GM18951 (cell line): ENCODE measurements around the gene MISP3.

Source experiments
- POLR2A ChIP-seq: IDR thresholded peaks from 4 replicates; pipeline ENCODE4 v1.6.1; 2011; ENCODE audit warnings: mild to moderate bottlenecking; ENCODE audit not compliant: insufficient read length, insufficient read depth; ENCODE audit errors: extremely low read depth
- in situ Hi-C: fragments of 300-500 bp; cut with MboI; formaldehyde crosslinking; loops from one replicate; pipeline ENCODE4 v1.12.0; 2022; ENCODE audit warnings: low sequenced_read_pairs, mixed read lengths, inconsistent platforms; ENCODE audit not compliant: unreplicated experiment

The MISP3 gene

DNA sequence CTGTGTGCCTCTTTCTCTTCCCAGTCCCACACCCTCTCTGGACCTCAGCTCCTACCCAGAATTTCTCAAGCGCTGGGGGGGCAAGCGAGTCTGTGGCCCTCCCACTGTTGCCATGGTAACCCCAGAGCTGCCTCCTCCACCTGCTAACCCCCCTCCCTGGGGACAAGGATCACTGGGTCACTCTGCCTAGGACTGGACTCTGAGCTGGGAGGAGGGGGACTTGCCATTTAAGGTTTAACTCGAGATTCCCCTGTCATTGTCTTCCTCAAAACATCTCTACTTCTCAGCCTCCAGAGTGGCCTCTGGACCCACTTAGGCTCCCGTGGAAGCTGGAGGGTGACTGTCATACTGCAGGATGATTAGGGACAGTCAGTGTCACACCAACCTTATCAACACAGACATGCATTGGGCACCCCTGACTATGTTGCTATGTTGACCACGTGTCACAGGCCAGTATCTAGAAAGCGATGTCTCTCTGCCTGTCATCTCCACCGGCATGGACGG is 12.9 kb upstream of the MISP3 start:
- in situ Hi-C loops: no loop called here
- no peak for TF ChIP-seq POLR2A

DNA sequence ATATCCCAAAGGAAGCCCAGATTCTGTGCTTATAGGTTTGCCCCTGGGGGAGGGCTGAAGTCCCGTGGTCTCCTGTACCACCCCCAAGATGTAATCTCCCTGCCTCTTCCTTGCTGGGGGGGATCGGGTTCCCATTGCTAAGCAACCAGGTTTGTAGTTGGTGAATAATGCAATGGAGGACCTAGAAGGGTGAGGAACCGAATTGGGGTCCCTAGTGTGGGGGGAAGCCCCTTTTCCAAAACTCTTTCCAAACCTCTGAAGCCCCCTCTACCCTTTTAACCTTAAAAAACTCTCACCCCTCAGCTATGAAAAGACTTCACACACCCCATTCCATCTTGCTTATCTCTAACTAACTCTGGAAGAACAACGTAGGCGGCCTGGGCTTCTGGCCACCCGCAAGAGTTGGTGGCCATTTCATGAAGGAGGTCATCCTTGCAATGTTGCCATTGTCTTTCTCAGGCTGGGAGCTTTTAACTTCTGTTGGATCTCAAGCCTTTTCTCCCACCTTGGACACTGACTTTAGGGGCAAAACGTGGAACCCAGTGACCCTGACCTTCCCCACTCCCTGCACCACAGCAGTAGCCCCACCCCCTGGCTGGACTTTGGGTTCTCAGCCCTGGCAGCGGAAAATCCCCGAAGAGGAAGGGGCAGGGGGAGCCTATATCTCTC is 11.4 kb upstream of the MISP3 start:
- in situ Hi-C loops: no loop called here
- TF ChIP-seq POLR2A: no peak

DNA sequence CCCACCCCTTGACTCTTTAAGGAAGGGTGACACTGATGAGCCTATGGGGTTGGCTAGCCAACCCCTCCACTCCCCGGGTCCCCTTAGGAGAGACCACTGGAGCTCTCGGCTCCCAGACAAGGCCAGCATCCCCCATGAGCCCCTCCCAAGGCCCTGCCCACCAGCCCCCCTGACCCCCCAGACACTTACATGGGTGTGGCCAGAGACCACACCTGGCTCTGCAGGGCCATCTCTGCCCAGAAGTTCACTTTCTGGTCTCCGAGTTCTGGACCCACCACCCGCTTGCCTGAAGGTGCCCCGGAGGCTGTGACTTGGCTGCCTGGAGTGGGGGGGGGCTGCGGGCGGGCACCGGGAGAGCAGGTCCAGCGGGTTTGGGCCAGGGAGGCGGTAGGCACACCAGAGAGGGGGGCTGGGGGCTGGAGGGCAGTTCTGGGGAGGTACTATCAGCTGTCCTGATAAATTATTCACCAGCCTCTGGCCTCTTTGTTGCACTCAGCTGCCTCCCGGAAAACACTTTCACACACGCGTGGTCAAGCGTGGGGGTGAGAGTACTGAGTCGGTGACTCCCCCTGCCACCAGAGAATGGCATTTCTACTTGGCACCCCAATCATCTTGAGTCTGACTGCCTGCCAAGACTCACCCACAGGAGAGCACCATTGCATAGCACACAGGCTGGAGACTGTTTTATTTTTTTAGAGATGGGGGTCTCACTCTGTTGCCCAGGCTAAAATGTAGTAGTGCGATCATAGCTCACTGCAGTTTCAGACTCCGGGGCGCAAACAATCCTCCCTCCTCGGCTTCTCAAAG is 10.6 kb upstream of the MISP3 start, which contains the start of gene PALM3:
Gene PALM3, minus strand, starts transcription at position 326 of the 807 bp plus-strand sequence. Its CDS starts 96 bp downstream, at position 230.
- in situ Hi-C loops: no loop called here

DNA sequence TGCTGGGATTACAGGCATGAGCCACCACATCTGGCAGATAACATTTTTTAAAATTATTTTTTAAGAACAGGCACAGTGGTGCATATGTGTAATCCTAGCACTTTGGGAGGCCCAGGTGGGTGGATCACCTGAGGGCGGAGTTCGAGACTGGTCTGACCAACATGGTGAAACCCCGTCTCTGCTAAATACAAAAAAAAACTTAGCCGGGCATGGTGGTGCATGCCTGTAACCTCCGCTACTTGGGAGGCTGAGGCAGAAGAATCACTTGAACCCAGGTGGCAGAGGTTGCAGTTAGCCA is 10.1 kb upstream of the MISP3 start:
- TF ChIP-seq POLR2A: no peak
- in situ Hi-C loops: no loop called here

More for the DNA sequence above, 10.6 kb upstream of the MISP3 start, which contains the start of gene PALM3:
- TF ChIP-seq POLR2A: no peak

DNA sequence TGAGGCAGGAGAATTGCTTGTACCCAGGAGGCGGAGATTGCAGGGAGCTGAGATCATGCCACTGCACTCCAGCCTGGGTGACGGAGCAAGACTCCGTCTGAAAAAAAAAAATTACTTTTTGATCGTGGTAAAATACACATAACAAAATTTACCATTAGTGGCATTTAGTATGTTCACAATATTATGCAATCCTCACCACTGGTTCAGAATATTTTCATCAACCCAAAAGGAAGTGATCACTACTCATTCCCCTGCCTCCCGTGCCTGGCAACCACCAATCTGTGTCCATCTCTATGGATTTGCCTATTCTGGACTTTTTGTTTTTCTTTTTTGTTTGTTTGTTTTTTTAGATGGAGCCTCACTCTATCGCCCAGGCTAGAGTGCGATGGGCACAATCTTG is 9.5 kb upstream of the MISP3 start:
- in situ Hi-C loops: no loop called here
- TF ChIP-seq POLR2A: no peak

DNA sequence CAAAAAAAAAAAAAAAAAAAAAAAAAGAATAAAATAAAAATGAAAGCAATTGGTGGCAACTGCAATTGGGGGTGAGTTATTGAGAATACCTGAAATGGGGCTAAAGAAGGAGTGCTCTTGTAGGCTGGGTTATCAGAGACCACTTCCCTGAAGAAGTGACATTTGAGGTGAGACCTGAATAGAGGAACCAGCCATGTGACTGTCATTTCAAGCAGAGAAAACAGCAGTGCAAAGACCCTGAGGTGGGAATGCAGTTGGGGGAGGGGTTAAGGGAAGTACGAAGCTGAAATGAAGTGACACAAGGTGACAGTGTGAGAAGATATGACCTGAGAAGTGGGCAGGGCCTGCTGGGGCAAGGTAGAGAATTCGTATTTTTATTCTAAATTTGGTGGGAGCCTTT is 6.5 kb upstream of the MISP3 start:
- no peak for TF ChIP-seq POLR2A
- in situ Hi-C loops: no loop called here

DNA sequence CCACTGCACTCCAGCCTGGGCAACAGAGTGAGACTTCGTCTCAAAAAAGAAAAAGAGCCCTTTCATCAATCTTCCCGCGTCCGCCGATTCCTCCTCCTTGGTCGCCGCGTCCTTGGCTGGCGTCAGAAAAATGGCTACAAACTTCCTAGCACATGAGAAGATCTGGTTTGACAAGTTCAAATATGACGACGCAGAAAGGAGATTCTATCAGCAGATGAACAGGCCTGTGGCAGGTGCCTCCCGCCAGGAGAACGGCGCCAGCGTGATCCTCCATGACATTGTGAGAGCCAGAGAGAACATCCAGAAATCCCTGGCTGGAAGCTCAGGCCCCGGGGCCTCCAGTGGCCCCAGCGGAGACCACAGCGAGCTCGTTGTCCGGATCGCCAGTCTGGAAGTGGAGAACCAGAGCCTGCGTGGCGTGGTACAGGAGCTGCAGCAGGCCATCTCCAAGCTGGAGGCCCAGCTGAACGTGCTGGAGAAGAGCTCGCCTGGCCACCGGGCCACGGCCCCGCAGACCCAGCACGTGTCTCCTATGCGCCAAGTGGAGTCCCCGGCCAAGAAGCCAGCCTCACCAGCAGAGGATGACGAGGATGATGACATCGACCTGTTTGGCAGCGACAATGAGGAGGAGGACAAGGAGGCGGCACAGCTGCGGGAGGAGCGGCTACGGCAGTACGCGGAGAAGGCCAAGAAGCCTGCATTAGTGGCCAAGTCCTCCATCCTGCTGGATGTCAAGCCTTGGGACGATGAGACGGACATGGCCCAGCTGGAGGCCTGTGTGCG is 2.1 kb upstream of the MISP3 start:
- in situ Hi-C loops: loop anchor here (5.0 to 10.0 kb wide), 2 partner anchors 188 to 476 kb away; no protein-coding TSS in a partner anchor
- TF ChIP-seq POLR2A: no peak

DNA sequence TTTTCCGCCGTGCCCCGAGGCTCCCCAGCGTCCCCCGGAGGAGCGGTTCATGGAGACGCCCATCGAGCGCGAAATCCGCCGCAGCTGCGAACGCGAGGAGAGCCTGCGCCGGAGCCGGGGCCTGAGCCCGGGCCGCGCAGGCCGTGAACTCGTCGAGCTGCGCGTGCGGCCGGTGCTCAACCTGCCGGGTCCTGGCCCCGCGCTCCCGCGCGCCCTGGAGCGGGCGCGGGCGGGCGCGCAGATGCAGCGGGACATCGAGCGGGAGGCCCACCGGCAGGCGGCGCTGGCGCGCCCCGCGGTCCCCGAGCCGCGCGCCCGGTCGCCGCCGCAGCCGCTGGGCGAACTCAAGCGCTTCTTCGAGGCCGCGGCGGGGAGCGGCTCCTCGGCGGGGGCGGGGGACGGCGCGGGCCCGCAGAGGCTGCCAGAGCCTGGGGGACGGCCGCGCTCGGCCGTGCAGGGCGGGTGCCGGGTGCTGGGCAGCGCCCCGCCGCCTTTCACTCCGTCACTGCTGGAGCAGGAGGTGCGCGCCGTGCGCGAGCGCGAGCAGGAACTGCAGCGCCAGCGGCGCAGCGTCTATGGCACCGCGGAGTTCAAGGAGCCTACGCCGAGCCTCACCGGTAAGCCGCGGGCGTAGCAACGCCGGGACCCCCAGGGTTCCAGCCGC is 807 bp downstream of the MISP3 start:
- in situ Hi-C loops: loop anchor here (5.0 to 10.0 kb wide), 2 partner anchors 191 to 479 kb away; no protein-coding TSS in a partner anchor
- TF ChIP-seq POLR2A: peak; percentile 50

DNA sequence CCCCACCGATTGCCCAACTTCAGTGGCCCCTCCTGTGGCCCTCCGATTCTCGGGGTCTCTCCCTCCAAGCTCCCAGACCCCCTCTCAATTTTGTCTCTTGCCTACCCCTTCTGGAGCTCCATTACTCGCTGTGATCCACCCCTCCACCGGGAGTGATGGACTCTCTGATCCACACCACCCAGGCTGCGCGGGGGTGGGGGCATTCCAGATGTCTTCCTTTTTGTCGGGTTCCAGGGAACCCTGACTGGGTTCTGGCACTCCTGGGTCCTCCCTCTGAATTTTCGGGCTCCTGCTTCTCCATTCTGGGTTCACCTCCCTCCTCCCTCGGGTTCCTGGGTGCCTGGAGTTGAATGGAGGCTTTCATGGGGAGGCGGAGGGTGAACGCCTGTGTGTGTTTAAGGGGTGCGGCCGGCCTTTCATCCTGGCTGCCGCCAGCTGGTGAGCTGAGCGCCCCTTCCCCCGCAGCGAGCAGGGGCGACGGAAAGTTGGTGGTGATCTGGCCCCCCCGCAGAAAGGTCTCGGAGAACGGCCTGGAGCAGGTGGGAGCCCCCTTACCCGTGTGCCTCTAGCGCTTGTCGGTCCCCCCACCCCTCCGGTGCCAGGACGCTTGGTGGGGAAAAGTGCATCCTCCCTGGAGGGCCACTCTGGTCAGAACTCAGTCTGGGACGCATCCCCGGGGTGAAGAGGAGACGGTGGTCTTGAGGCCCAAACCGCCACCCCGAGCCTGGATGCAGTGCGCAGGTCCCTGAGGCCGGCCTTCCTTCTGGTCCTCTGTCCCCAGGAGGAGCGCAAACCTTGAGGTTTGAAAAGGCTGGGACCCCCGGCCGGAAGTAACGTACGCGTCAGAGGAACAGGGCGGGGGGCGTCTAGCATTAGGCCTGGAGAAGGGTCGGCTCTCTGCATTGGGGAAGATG is 1.6 kb downstream of the MISP3 start:
- no peak for TF ChIP-seq POLR2A
- in situ Hi-C loops: loop anchor here (5.0 to 10.0 kb wide), 2 partner anchors 192 to 479 kb away; no protein-coding TSS in a partner anchor

DNA sequence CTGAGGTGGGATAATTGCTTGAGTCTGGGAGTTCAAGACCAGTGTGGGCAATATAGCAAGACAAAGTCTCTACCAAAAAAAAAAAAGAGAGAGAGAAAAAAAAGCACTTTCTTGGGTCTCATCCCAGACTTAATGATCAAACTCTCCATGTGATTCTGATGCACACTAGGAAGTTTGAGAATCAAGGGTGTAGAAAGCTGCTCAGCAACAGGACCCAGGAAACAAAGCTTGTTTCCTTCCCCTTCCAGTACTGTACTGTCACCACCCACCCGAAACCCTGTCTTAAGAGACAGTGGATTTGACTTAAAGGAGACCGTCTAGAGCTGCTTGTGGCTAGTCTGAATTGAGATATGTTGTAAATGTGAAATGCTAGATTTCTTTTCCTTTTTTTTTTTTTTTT is 5.8 kb downstream of the MISP3 start:
- no peak for TF ChIP-seq POLR2A
- in situ Hi-C loops: loop anchor here (10.0 kb wide), 1 partner anchor 484 kb away; no protein-coding TSS in a partner anchor

DNA sequence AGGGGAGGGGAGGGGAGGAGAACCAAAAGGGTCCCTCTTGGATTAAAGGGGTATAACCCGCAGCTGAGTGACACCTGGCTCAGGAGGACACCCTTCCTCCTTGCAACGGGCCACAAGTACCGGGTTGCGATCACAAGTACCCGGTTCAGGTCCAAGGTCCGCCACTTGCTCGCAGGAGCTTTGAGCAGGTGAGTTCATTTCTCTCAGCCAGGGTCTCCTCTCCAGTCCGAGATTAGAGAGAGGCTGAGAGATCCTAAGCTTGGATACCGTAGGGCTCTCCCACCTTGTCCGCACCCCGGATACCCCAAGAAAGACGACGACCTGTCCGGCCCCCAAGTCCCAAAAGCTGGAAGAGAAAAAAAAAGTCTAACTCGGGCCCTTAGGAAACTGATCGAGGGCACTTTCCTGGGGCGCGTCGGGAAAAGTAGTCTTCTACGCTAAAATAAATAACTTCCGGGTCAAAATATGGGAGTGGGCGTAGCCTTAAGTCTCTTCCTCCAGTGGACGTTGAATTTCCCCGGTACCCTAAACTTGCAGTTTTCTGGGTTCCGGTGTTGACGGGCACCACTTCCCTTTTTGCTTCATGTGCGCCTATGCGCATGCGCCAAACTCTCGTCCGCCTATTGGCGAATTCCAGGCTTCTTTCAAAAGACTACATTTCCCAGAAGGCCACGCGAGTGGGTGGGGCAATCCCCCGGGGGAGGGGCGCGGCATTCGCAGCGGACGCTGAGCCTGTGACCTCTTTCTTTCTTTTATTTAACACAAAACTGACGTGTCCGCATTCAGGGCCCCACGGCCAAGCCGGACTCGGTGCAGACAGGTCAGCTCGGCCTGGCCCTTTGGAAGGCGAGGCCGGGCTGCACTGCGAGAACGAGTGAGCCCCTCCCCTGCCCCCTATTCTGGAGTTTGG is 8.6 kb downstream of the MISP3 start:
- in situ Hi-C loops: no loop called here
- TF ChIP-seq POLR2A: peak; percentile 74
